NCI-H2081 (cell line): Measurements from ENCODE around the gene OSBPL7.

ENCODE experiments used
- DNase-seq, 2 experiments: peaks; one replicate each; lab custom pipeline; 2025; lab: John Stamatoyannopoulos, UW

OSBPL7 gene

GRCh38 chr17:47763913-47764582 lies 57.5 kb downstream of the OSBPL7 start:
- no peak for DNase-seq

- no peak for DNase-seq
Observed at GRCh38 chr17:47762728-47763127, 58.9 kb downstream of the OSBPL7 start.

DNA sequence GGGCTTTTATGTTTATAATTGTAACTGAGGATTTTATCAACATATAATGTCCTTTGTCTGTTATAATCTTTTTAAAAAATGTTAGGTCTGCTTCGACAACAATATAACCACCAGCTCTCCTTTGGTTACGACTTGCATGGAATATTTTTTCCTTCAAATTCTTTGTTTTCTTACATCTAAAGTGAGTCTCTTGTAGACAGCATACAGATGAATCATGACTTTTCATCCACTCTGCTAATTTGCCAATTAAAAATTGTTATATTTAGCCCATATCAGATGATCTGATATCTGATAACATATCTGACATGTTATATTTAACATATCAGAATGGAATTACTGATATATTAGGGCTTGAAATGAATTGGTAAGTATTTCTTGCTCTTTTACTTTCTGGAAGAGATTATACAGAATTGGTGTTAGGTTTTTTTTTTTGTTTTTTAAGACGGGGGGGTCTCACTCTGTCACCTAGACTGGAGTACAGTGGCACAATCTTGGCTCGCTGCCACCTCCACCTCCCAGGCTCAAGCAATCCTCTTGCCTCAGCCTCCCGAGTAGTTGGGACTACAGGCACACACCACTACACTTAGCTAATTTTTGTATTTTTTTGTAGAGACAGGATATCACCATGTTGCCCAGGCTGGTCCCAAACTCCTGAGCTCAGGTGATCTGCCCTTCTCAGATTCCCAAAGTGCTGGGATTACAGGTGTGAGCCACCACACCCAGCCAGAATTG lies 61.0 kb downstream of the OSBPL7 start:
- DNase-seq: no peak

- DNase-seq: no peak
Observed at GRCh38 chr17:47757386-47757785, 64.2 kb downstream of the OSBPL7 start.
